HG03521 (cell line): Measurements from ENCODE around the gene SLC9A9.
A peak's percentile ranks its signal among the peaks of the same experiment; 100 is the strongest.
"Not testable (repeated sequence)": the region's sequence is repeated elsewhere in the genome, so short reads cannot be mapped to it uniquely, and the experiment has no call there.

ENCODE experiments used
- ATAC-seq: cut with Tn5 transposase; IDR thresholded peaks from one replicate; pipeline ENCODE4 v1.9.1; 2021; ENCODE audit warnings: mild to moderate bottlenecking, moderate library complexity; ENCODE audit not compliant: unreplicated experiment

SLC9A9 gene

GRCh38 chr3:143698682-143699303 is 149.5 kb downstream of the SLC9A9 start:
- no peak for ATAC-seq

DNA sequence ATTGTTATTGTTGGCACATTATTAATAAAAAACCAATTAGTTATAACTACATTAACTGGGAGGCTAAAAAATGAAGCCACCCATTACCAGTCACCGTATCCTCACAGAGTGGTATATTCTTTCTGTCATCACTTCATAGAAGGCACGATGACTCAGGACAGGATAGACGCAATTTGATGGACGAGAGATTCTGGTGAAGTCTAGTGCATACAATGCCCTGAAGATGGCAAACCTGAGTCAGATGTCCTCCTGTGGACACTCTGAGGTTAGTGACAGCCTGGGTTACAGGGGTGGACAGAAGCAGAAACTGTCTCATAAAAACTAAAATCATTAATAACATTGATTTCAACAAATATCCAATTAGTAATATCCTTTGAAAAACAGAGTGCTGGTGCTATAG is 150.3 kb downstream of the SLC9A9 start:
- no peak for ATAC-seq

- ATAC-seq = not testable (repeated sequence)
Measured at GRCh38 chr3:143695333-143695732, 152.9 kb downstream of the SLC9A9 start.

DNA sequence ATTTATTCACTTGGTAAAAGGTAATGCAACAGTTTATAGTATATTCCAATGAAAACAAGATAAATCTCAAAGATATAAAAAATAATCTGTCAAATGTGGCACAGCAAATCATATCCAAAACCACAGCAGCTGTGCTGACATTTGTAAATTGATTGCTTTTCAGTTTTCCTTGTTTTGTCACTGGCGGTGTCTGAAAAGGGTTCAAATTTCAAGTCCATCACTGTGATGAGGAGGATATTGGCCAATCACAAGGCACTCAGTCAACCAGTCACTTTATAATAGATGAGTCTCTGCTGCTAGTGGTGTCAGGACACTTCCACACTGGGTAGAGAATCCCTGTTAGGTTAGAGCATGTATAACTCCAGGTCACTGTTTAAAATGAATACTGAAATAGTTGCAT is 154.8 kb downstream of the SLC9A9 start:
- no peak for ATAC-seq

DNA sequence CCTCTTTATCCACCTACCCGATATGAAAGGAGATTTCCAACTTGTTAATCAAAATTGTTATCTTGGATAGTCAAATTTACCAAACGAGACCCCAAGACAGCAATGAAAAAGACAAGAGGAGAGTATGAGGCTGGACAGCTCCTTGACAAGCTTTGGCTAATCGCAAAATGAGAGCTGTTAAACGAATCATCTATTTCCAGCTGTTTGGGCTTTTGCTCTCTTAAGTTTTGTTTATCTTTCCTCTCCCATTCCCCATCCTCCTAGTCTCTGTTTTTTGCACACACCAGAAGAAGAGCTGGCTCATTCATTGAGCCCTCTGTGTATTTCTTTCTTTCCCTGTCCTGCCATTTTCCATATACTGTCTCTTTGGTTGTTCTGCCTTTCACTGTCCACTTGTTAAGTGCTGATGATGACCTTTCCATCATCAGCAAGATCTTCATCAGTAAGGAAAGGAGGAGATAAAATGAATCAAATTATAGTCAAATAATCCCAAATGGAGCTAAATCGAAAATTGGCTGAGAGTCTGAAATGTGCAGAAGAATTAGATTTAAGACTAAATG is 161.6 kb downstream of the SLC9A9 start:
- no peak for ATAC-seq

GRCh38 chr3:143685491-143685890 is 162.8 kb downstream of the SLC9A9 start:
- ATAC-seq = no peak

DNA sequence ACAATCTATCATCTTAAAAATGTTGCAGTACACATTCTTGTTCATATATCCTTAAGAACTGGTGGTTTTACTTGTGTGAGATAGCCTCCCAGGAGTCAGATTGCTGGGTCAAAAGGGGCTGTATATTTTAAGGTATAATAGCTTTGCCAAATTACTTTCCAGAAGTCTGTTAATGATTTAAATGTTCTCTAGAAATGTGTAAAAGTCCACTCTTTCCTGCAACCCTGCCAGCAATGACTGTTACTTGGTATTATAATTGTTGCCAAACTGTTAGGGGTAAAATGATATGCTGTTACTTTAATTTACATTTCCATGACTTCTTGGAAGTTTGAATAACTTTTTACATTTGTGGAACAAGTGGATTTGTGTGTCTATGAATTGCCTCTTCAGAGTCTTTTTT is 170.8 kb downstream of the SLC9A9 start:
- ATAC-seq = no peak

DNA sequence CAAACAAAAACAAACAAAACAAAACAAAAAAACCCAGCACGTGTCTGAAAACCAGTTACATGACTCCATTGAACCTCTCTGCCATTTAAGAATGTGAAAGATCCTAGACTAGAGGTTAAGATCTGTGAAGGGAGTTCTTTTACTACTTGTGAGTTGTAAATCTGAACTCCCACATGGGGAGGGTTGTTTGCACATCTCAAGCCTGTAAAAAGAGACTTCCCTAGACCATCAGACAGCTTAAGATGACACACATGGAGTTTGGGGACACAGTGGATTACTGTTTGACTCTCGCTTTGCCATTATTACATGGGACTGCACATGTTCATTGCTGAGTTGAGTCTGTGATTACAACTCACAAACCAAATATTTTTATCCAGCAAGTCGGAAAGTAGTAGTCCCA is 171.5 kb downstream of the SLC9A9 start:
- no peak for ATAC-seq

GRCh38 chr3:143676021-143676420 is 172.2 kb downstream of the SLC9A9 start:
- no peak for ATAC-seq

DNA sequence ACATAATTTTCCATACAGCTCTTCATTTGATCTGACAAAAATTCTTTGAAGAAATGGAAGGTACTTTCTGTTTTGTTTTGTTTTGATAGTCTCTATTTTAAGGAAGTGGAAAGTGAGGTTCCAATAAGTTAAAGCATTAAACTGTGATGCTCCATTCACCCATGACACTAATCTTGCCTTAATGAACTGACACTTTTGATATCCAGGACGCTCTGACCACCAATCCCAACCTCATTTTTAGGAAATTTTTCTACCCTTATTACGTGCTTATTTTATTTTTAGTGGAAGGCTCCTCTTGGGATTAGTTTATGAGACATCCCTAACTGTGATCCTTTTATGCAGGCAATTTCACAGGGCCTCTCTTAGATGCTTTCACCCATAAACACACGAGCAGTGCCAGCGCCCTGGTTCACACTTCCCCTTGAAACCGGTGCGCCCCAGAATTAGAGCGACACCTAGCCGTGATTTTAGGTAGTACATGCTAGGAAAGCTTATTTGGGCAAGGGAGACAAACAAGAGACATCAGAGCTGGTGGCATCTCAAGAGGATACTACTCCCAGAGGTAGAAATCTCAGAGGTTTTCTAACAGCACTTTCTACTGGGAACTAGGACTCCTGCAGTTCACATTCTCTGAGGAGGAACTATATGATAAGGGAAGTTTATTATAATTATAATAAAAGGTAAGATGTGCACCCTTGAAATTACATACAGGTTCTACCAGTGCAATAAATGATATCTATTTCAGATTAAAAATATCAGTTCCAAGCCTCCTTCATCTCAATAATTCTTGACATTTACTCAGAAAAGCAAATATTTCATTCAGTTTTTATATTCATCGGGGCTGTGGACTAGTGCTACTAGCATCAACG is 173.9 kb downstream of the SLC9A9 start:
- peak; percentile 49 for ATAC-seq

GRCh38 chr3:143672396-143673165 is 175.7 kb downstream of the SLC9A9 start:
- ATAC-seq = no peak

- ATAC-seq = no peak
Measured at GRCh38 chr3:143671626-143672025, 176.6 kb downstream of the SLC9A9 start.

DNA sequence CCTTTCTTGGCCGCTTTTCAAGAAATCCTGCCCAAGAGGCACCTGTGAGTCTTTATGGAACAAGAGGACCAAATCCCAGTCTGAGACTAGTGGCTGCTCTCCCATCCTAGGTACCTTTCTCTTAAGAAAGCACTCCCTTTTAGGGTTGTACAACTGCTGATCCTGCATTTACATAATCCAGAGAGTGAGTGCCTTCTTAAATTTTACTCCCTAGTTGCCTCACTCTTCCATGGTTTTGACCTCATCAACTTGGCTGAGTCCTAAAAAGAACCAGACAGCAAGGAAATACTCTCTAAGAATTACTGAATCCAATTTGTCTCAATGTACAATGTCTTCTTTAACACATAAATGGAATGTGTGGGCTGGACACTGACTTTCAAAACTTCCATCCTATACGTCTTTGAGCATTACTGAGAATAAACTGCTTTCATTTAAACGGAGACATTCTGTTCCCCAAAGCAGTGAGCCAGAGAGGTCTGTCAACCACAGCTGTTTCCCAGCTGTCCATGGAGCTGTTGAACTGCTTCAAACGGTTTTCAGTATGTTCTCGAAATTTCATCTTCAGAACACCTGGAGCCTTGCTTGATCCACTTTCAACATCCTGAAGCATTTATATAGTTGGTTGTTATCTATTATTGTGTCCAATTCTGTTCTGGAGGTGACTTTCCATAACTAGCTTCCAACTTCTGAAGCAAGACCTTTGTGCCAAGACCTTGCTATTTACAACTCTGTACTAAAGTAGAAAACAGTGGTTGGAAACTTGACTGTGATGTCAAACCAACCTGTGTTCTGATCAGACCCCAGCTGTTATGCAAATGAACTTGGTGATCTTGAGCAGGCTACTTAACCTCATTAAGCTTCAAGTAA is 179.1 kb downstream of the SLC9A9 start:
- ATAC-seq = peak; percentile 91

- no peak for ATAC-seq
Measured at GRCh38 chr3:143668385-143668784, 179.9 kb downstream of the SLC9A9 start.

DNA sequence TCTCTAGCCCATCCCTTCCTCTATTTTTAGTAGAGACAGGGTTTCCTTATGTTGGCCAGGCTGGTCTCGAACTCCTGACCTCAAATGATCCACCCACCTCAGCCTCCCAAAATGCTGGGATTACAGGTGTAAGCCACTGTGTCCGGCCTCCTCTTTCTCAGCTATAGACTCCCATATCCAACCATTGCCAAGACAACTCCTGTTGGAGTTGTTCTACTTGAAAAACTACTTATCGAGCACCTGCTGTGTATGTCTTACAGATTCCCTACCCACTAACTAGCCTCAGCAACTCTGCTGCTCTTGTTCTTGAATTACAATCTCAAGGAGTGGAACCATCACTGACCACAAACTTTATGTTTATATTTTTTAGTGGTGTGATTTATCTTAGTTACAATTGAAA is 186.6 kb downstream of the SLC9A9 start:
- no peak for ATAC-seq

- no peak for ATAC-seq
Measured at GRCh38 chr3:143658861-143659260, 189.4 kb downstream of the SLC9A9 start.

GRCh38 chr3:143658116-143658515 is 190.2 kb downstream of the SLC9A9 start:
- no peak for ATAC-seq

DNA sequence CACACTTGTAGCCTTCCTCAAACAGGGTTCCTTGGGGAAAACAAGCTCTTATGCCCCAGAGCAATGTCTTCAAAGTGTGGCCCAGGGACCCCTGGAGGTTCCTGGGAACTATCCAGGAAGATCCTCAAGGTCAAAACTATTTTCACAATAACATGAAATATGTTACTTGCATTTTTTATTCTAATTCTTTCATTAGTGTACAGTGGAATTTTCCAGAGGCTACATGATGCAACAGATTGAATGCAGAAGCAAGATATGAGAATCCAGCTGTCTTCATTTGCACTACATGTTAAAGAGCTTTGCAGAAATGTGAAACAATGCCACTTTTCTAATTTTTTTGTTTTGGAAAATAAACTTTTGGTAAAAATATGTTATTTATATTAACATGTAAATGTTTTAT is 190.9 kb downstream of the SLC9A9 start:
- no peak for ATAC-seq

DNA sequence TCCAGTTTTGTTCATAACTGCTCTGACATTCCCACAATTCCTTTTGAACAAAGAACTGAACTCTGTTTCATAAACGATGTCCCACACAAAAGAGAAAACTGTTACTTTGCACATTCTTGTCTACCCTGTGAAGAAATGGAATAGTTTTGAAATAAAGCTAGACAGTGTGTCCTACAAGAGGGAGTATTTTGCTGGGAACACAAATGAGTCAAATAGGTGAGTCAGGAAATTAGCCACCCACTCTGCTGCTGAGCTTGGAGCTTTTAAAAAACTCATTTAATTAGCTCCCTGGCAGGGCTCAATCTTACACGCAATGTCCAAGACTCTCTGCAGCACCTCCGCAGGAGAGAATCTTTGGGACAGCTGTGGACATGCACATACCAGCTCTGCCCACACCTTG is 193.4 kb downstream of the SLC9A9 start:
- ATAC-seq = no peak

GRCh38 chr3:143653935-143654334 is 194.3 kb downstream of the SLC9A9 start:
- ATAC-seq = no peak
